Neural cell (in vitro differentiated cells): ENCODE measurements around the gene OPN5. TPM values are rescaled to one million over a fixed set of nuclear protein-coding genes. Genes with fewer than 3 reads are reported as not detected.

ENCODE experiments used
- H2AFZ ChIP-seq: fragments of 200-600, 300-800 bp; sonication (generic), shearing (Covaris generic); 2 replicates; pipeline ENCODE4 v1.6.0; 2014; ENCODE audit warnings: low read depth, mild to moderate bottlenecking, antibody characterized with exemption, low read length, moderate library complexity
- H3F3A ChIP-seq: fragments of 200-600 bp; shearing (Covaris generic); 2 replicates; pipeline ENCODE4 v1.6.1; 2016; ENCODE audit warnings: mild to moderate bottlenecking, moderate library complexity, mixed read lengths, antibody characterized with exemption, low read length; ENCODE audit not compliant: insufficient read depth, poor library complexity, severe bottlenecking
- H3K27ac ChIP-seq: fragments of 200-600, 300-800 bp; sonication (generic), shearing (Covaris generic); 2 replicates; pipeline ENCODE4 v1.5.1; 2014; ENCODE audit warnings: mild to moderate bottlenecking, low read length, moderate library complexity
- H3K27me3 ChIP-seq: fragments of 300-800, 200-600 bp; sonication (generic), shearing (Covaris generic); 2 replicates; pipeline ENCODE4 v1.6.0; 2014; ENCODE audit warnings: mild to moderate bottlenecking, low read depth, low read length, moderate library complexity; ENCODE audit not compliant: insufficient read depth
- H3K36me3 ChIP-seq: fragments of 300-800, 200-600 bp; sonication (generic), shearing (Covaris generic); 2 replicates; pipeline ENCODE4 v1.5.1; 2014; ENCODE audit warnings: mild to moderate bottlenecking, antibody characterized with exemption, low read length, moderate library complexity; ENCODE audit not compliant: insufficient read depth
- H3K4me2 ChIP-seq: fragments of 300-800, 200-600 bp; sonication (generic), shearing (Covaris generic); 2 replicates; pipeline ENCODE4 v1.6.0; 2014; ENCODE audit warnings: mild to moderate bottlenecking, low read length
- H3K4me3 ChIP-seq: fragments of 300-800, 200-600 bp; sonication (generic), shearing (Covaris generic); 2 replicates; pipeline ENCODE4 v1.5.1; 2014; ENCODE audit warnings: mild to moderate bottlenecking, low read length, moderate library complexity
- H3K79me2 ChIP-seq: fragments of 200-600 bp; shearing (Covaris generic); replicated peaks from 2 replicates; pipeline ENCODE4 v1.6.0; 2014; ENCODE audit warnings: mild to moderate bottlenecking, low read length, moderate library complexity; ENCODE audit not compliant: insufficient read depth
- H3K9ac ChIP-seq: fragments of 300-800, 200-600 bp; sonication (generic), shearing (Covaris generic); 2 replicates; pipeline ENCODE4 v1.6.1; 2016; ENCODE audit warnings: mild to moderate bottlenecking, low read length, mixed read lengths
- H3K9me2 ChIP-seq: fragments of 200-600 bp; shearing (Covaris generic); 2 replicates; pipeline ENCODE4 v1.6.1; 2016; ENCODE audit warnings: mild to moderate bottlenecking, low read length, mixed read lengths; ENCODE audit not compliant: insufficient read depth
- H3K9me3 ChIP-seq: fragments of 200-600, 300-800 bp; sonication (generic), shearing (Covaris generic); 2 replicates; pipeline ENCODE4 v1.6.1; 2016; ENCODE audit warnings: mild to moderate bottlenecking, mixed run types, low read length, moderate library complexity, mixed read lengths
- H4K20me1 ChIP-seq: fragments of 200-600 bp; shearing (Covaris generic); 2 replicates; pipeline ENCODE4 v1.6.1; 2016; ENCODE audit warnings: mild to moderate bottlenecking, mixed run types; ENCODE audit not compliant: insufficient read depth
- CTCF ChIP-seq: fragments of 450-650 bp; IDR thresholded peaks from 2 replicates; pipeline ENCODE4 v1.5.1; 2014; ENCODE audit warnings: antibody characterized with exemption, mild to moderate bottlenecking, moderate library complexity; ENCODE audit not compliant: poor library complexity, severe bottlenecking
- EP300 ChIP-seq: fragments of 450-650 bp; conservative IDR thresholded peaks from 2 replicates; pipeline ENCODE4 v1.6.1; 2014; ENCODE audit warnings: antibody characterized with exemption, mild to moderate bottlenecking, moderate library complexity; ENCODE audit not compliant: poor library complexity, severe bottlenecking
- EZH2 ChIP-seq: fragments of 200-600, 300-800 bp; shearing (Covaris generic), sonication (generic); IDR thresholded peaks from 2 replicates; pipeline ENCODE4 v1.6.1; 2014; ENCODE audit warnings: antibody characterized with exemption, low read length, borderline replicate concordance, mild to moderate bottlenecking; ENCODE audit not compliant: insufficient read depth, poor library complexity, severe bottlenecking
- MXI1 ChIP-seq: fragments of 450-650 bp; conservative IDR thresholded peaks from 2 replicates; pipeline ENCODE4 v1.6.1; 2014; ENCODE audit warnings: antibody characterized with exemption, mild to moderate bottlenecking; ENCODE audit not compliant: poor library complexity, severe bottlenecking
- POLR2AphosphoS5 ChIP-seq: IDR thresholded peaks from 2 replicates; pipeline ENCODE4 v1.6.1; 2012
- RAD21 ChIP-seq: fragments of 450-650 bp; conservative IDR thresholded peaks from 2 replicates; pipeline ENCODE4 v1.6.1; 2014; ENCODE audit warnings: antibody characterized with exemption, mild to moderate bottlenecking, moderate library complexity
- REST ChIP-seq: IDR thresholded peaks from 2 replicates; pipeline ENCODE4 v1.6.1; 2012; ENCODE audit warnings: borderline replicate concordance
- SMC3 ChIP-seq: fragments of 450-650 bp; conservative IDR thresholded peaks from 2 replicates; pipeline ENCODE4 v1.6.1; 2014; ENCODE audit warnings: antibody characterized with exemption, mild to moderate bottlenecking, moderate library complexity; ENCODE audit not compliant: poor library complexity
- TAF1 ChIP-seq: IDR thresholded peaks from 2 replicates; pipeline ENCODE4 v1.6.1; 2012; ENCODE audit warnings: low read depth
- polyA plus RNA-seq: library from polyadenylated mRNA; depleted of rRNA; stranded (reverse); fragments of >200 nt; gene quantifications from 2 replicates; pipeline ENCODE4 v1.2.3, GENCODE V29; 2014

Gene OPN5
- polyA plus RNA-seq, 1 donor from 2014 or later: 0.10 TPM

GRCh38 chr6:47767102-47767501 lies 14.7 kb upstream of the OPN5 start:
- no peaks in the 10 kb centered on the region for H3K27me3 ChIP-seq
- H2AFZ ChIP-seq: no peak overlapping the region
- no peaks in the 10 kb centered on the region for H3K36me3 ChIP-seq
- H3K9ac ChIP-seq: no peak overlapping the region
- TF ChIP-seq TAF1 (no peak), RAD21 (no peak), SMC3 (no peak), REST (no peak), MXI1 (no peak), POLR2AphosphoS5 (no peak)
- H3K9me2 ChIP-seq: no peaks in the 10 kb centered on the region
- H3K27ac ChIP-seq: no peak overlapping the region
- H3K4me2 ChIP-seq: no peak overlapping the region
- H3K9me3 ChIP-seq: no peaks in the 10 kb centered on the region
- H3F3A ChIP-seq: no peaks in the 10 kb centered on the region
- H3K79me2 ChIP-seq: no peaks in the 10 kb centered on the region
- H3K4me3 ChIP-seq: no peak overlapping the region
- H4K20me1 ChIP-seq: no peaks in the 10 kb centered on the region

- Histone ChIP-seq H2AFZ (no peak overlapping the region), H3F3A (no peaks in the 10 kb centered on the region), H3K79me2 (no peaks in the 10 kb centered on the region), H3K36me3 (no peaks in the 10 kb centered on the region), H3K27me3 (no peaks in the 10 kb centered on the region), H4K20me1 (no peaks in the 10 kb centered on the region), H3K4me2 (no peak overlapping the region), H3K27ac (no peak overlapping the region), H3K9ac (no peak overlapping the region), H3K9me2 (no peaks in the 10 kb centered on the region), H3K4me3 (no peak overlapping the region), H3K9me3 (no peaks in the 10 kb centered on the region)
- TF ChIP-seq EZH2 (no peak), REST (no peak), CTCF (no peak), RAD21 (no peak), MXI1 (no peak), SMC3 (no peak), TAF1 (no peak), EP300 (no peak), POLR2AphosphoS5 (no peak)
Measured at GRCh38 chr6:47769982-47770381, 11.8 kb upstream of the OPN5 start.
